DOHH2 (cell line): ENCODE results near the gene CNGA1.

Source experiments
- H3F3A ChIP-seq: fragments of 200-600 bp; sonication (generic), shearing (Covaris generic); 2 replicates; pipeline ENCODE4 v1.6.0; 2016; ENCODE audit warnings: antibody characterized with exemption, mild to moderate bottlenecking; ENCODE audit not compliant: control insufficient read depth, insufficient read depth
- H3K27ac ChIP-seq: fragments of 200-600 bp; sonication (generic); 2 replicates; pipeline ENCODE4 v1.5.1; 2014; ENCODE audit warnings: low read depth, mild to moderate bottlenecking, low read length, moderate library complexity
- H3K27me3 ChIP-seq: fragments of 200-600 bp; sonication (generic); 2 replicates; pipeline ENCODE4 v1.6.1; 2014; ENCODE audit warnings: mild to moderate bottlenecking, low read length, mixed read lengths; ENCODE audit not compliant: control insufficient read depth
- H3K36me3 ChIP-seq: fragments of 200-600 bp; sonication (generic); 2 replicates; pipeline ENCODE4 v1.6.1; 2014; ENCODE audit warnings: mild to moderate bottlenecking, low read length, moderate library complexity, mixed read lengths; ENCODE audit not compliant: control insufficient read depth
- H3K4me1 ChIP-seq: fragments of 200-600 bp; sonication (generic); 2 replicates; pipeline ENCODE4 v1.6.1; 2014; ENCODE audit warnings: mild to moderate bottlenecking, low read length, mixed read lengths; ENCODE audit not compliant: control insufficient read depth
- H3K4me2 ChIP-seq: fragments of 200-600 bp; sonication (generic); 2 replicates; pipeline ENCODE4 v1.6.0; 2014; ENCODE audit warnings: mild to moderate bottlenecking, low read length, moderate library complexity
- H3K4me3 ChIP-seq: fragments of 200-600 bp; sonication (generic); 2 replicates; pipeline ENCODE4 v1.5.1; 2014; ENCODE audit warnings: mild to moderate bottlenecking, low read length, mixed read lengths
- H3K79me2 ChIP-seq: fragments of 200-600 bp; sonication (generic); 2 replicates; pipeline ENCODE4 v1.6.1; 2014; ENCODE audit warnings: mild to moderate bottlenecking, low read length, mixed read lengths; ENCODE audit not compliant: control insufficient read depth
- H3K9me2 ChIP-seq: fragments of 200-600 bp; sonication (generic); replicated peaks from 2 replicates; pipeline ENCODE4 v1.6.1; 2014; ENCODE audit warnings: mild to moderate bottlenecking, low read length, mixed read lengths; ENCODE audit not compliant: control insufficient read depth
- H3K9me3 ChIP-seq: fragments of 200-600 bp; sonication (generic); 2 replicates; pipeline ENCODE4 v1.6.1; 2014; ENCODE audit warnings: antibody characterized with exemption, low read length, mixed read lengths; ENCODE audit not compliant: control insufficient read depth, insufficient read depth
- H4K20me1 ChIP-seq: fragments of 200-600 bp; sonication (generic); 2 replicates; pipeline ENCODE4 v1.6.0; 2014; ENCODE audit warnings: low read depth, mild to moderate bottlenecking, antibody characterized with exemption, low read length, moderate library complexity; ENCODE audit not compliant: control insufficient read depth, insufficient read depth
- CTCF ChIP-seq: fragments of 200-600 bp; sonication (generic); IDR thresholded peaks from one replicate; pipeline ENCODE4 v1.5.1; 2014; ENCODE audit warnings: antibody characterized with exemption, mild to moderate bottlenecking, low read depth, low read length; ENCODE audit not compliant: poor library complexity, severe bottlenecking
- EZH2phosphoT487 ChIP-seq: fragments of 200-600 bp; sonication (generic); IDR thresholded peaks from 2 replicates; pipeline ENCODE4 v1.6.1; 2017; ENCODE audit warnings: borderline replicate concordance, mild to moderate bottlenecking, antibody characterized with exemption, low read length, moderate library complexity, mixed read lengths

The CNGA1 gene

GRCh38 chr4:48017108-48017571, 659 bp upstream of the CNGA1 start:
- Histone ChIP-seq H3K4me2 (peak overlapping the region; percentile 78), H3F3A (no peaks in the 10 kb centered on the region), H3K27ac (no peak overlapping the region), H3K36me3 (no peaks in the 10 kb centered on the region), H3K79me2 (no peaks in the 10 kb centered on the region), H4K20me1 (no peaks in the 10 kb centered on the region), H3K27me3 (peaks cover 13% of the 10 kb centered on the region), H3K4me3 (peak overlapping the region; percentile 92), H3K4me1 (peaks cover 30% of the 10 kb centered on the region), H3K9me2 (no peaks in the 10 kb centered on the region), H3K9me3 (no peaks in the 10 kb centered on the region)
- TF ChIP-seq EZH2phosphoT487: no peak
- no peak for TF ChIP-seq CTCF

GRCh38 chr4:48015678-48016077, 803 bp downstream of the CNGA1 start:
- no peaks in the 10 kb centered on the region for H3K9me3 ChIP-seq
- H3K4me1 ChIP-seq: peaks cover 30% of the 10 kb centered on the region
- H4K20me1 ChIP-seq: no peaks in the 10 kb centered on the region
- H3K27ac ChIP-seq: no peak overlapping the region
- H3K36me3 ChIP-seq: no peaks in the 10 kb centered on the region
- H3K4me3 ChIP-seq: peak overlapping the region; percentile 92
- peaks cover 13% of the 10 kb centered on the region for H3K27me3 ChIP-seq
- peak overlapping the region; percentile 78 for H3K4me2 ChIP-seq
- TF ChIP-seq EZH2phosphoT487 (no peak), CTCF (no peak)
- no peaks in the 10 kb centered on the region for H3K9me2 ChIP-seq
- H3K79me2 ChIP-seq: no peaks in the 10 kb centered on the region
- no peaks in the 10 kb centered on the region for H3F3A ChIP-seq

- Histone ChIP-seq H4K20me1 (no peaks in the 10 kb centered on the region), H3K4me2 (no peak overlapping the region), H3K79me2 (no peaks in the 10 kb centered on the region), H3K9me2 (no peaks in the 10 kb centered on the region), H3K4me3 (no peak overlapping the region), H3K4me1 (peaks cover 26% of the 10 kb centered on the region), H3K9me3 (no peaks in the 10 kb centered on the region), H3K36me3 (no peaks in the 10 kb centered on the region), H3F3A (no peaks in the 10 kb centered on the region), H3K27me3 (peaks cover 13% of the 10 kb centered on the region), H3K27ac (no peak overlapping the region)
- TF ChIP-seq EZH2phosphoT487 (no peak), CTCF (no peak)
Measured at GRCh38 chr4:48015216-48015615, 1.3 kb downstream of the CNGA1 start.
